Measurements from ENCODE around the gene EXOC2.
"Not testable (repeated sequence)": the region's sequence is repeated elsewhere in the genome, so short reads cannot be mapped to it uniquely, and the experiment has no call there.

The EXOC2 gene

GRCh38 chr6:677919-678318 is 15.0 kb downstream of the EXOC2 start:
- DNase-seq, result no peak

- DNase-seq, result no peak
Observed at GRCh38 chr6:674956-675355, 18.0 kb downstream of the EXOC2 start.

- DNase-seq, result no peak
Observed at GRCh38 chr6:674406-674805, 18.5 kb downstream of the EXOC2 start.

- no peak for DNase-seq
Observed at GRCh38 chr6:667253-667927, 25.5 kb downstream of the EXOC2 start.

- DNase-seq, result no peak
Observed at GRCh38 chr6:665403-666267, 27.3 kb downstream of the EXOC2 start.

GRCh38 chr6:663788-664187 is 29.2 kb downstream of the EXOC2 start:
- not testable (repeated sequence) for DNase-seq

- no peak for DNase-seq
Observed at GRCh38 chr6:659716-660581, 33.0 kb downstream of the EXOC2 start.

GRCh38 chr6:658244-658643 is 34.7 kb downstream of the EXOC2 start:
- DNase-seq, result no peak

- no peak for DNase-seq
Observed at GRCh38 chr6:657743-658142, 35.2 kb downstream of the EXOC2 start.

- DNase-seq, result no peak
Observed at GRCh38 chr6:656460-657252, 36.3 kb downstream of the EXOC2 start, which contains the start of gene HUS1B. Gene HUS1B (minus strand): TSS chr6:657100. CDS start chr6:656944, 156 bp downstream.

GRCh38 chr6:654136-654535 is 38.8 kb downstream of the EXOC2 start:
- DNase-seq, result no peak

GRCh38 chr6:652865-653264 is 40.1 kb downstream of the EXOC2 start:
- no peak for DNase-seq

GRCh38 chr6:650098-650497 is 42.8 kb downstream of the EXOC2 start:
- no peak for DNase-seq

- no peak for DNase-seq
Observed at GRCh38 chr6:642805-643204, 50.1 kb downstream of the EXOC2 start.

GRCh38 chr6:641225-641985 is 51.5 kb downstream of the EXOC2 start:
- DNase-seq, result no peak

GRCh38 chr6:636488-636887 is 56.5 kb downstream of the EXOC2 start:
- DNase-seq, result no peak

- DNase-seq, result no peak
Observed at GRCh38 chr6:635233-635632, 57.7 kb downstream of the EXOC2 start.

GRCh38 chr6:633611-634010 is 59.3 kb downstream of the EXOC2 start:
- no peak for DNase-seq

- DNase-seq, result no peak
Observed at GRCh38 chr6:628766-629165, 64.2 kb downstream of the EXOC2 start.

- no peak for DNase-seq
Observed at GRCh38 chr6:626236-626635, 66.7 kb downstream of the EXOC2 start.

- DNase-seq, result no peak
Observed at GRCh38 chr6:624979-625378, 68.0 kb downstream of the EXOC2 start.

- DNase-seq, result no peak
Observed at GRCh38 chr6:622462-622861, 70.5 kb downstream of the EXOC2 start.
